Measurements from ENCODE around the gene CLMN.

- TF ChIP-seq CTCF (IDR thresholded peaks at IDR 0.05) (no peak), POLR2AphosphoS5 (IDR thresholded peaks at IDR 0.05) (no peak)
Observed at GRCh38 chr14:95260537-95261361, 59.0 kb downstream of the CLMN start.

Data from esophagus muscularis mucosa (tissue), 3 donors.